Esophagus mucosa (tissue), 1 donor: ENCODE data around the gene TPTE. TPM values are rescaled to one million over a fixed set of nuclear protein-coding genes. Genes with fewer than 3 reads are reported as not detected.
A peak's percentile ranks its signal among the peaks of the same experiment; 100 is the strongest.
"Not testable (repeated sequence)": the region's sequence is repeated elsewhere in the genome, so short reads cannot be mapped to it uniquely, and the experiment has no call there.

Experiments
- ATAC-seq: fragments of 200-7000 bp; cut with Tn5 transposase; one replicate; pipeline ENCODE4 v1.9.1; 2020
- total RNA-seq: library from RNA; stranded (reverse); gene quantifications from one replicate; pipeline ENCODE4 v1.2.4, GENCODE V29; 2023
- donor health status: DM: yes; HTN: yes; CAD: no.

Gene TPTE
- total RNA-seq, 1 donor from 2014 or later = not detected

- not testable (repeated sequence) for ATAC-seq
Measured at GRCh38 chr21:10617133-10617752, 95.9 kb downstream of the TPTE start.

- ATAC-seq = no peak
Measured at GRCh38 chr21:10627316-10627863, 106.0 kb downstream of the TPTE start.

- ATAC-seq = not testable (repeated sequence)
Measured at GRCh38 chr21:10629239-10629638, 107.9 kb downstream of the TPTE start.

- not testable (repeated sequence) for ATAC-seq
Measured at GRCh38 chr21:10630829-10631228, 109.4 kb downstream of the TPTE start.

GRCh38 chr21:10631316-10631715 is 109.9 kb downstream of the TPTE start:
- ATAC-seq = not testable (repeated sequence)

- ATAC-seq = not testable (repeated sequence)
Measured at GRCh38 chr21:10638144-10638543, 116.8 kb downstream of the TPTE start.

GRCh38 chr21:10639123-10639522 is 117.7 kb downstream of the TPTE start:
- ATAC-seq = no peak

- not testable (repeated sequence) for ATAC-seq
Measured at GRCh38 chr21:10639746-10640145, 118.4 kb downstream of the TPTE start.

- no peak for ATAC-seq
Measured at GRCh38 chr21:10640446-10640845, 119.1 kb downstream of the TPTE start.

- ATAC-seq = no peak
Measured at GRCh38 chr21:10641107-10641506, 119.7 kb downstream of the TPTE start.

GRCh38 chr21:10645667-10646066 is 124.3 kb downstream of the TPTE start:
- not testable (repeated sequence) for ATAC-seq

- peak; percentile 15 for ATAC-seq
Measured at GRCh38 chr21:10649350-10650149, 128.2 kb downstream of the TPTE start.

GRCh38 chr21:10650297-10650696 is 128.9 kb downstream of the TPTE start:
- not testable (repeated sequence) for ATAC-seq
